ENCODE results near the gene VAV2.
"Not testable (repeated sequence)": the region's sequence is repeated elsewhere in the genome, so short reads cannot be mapped to it uniquely, and the experiment has no call there.

VAV2 gene

DNA sequence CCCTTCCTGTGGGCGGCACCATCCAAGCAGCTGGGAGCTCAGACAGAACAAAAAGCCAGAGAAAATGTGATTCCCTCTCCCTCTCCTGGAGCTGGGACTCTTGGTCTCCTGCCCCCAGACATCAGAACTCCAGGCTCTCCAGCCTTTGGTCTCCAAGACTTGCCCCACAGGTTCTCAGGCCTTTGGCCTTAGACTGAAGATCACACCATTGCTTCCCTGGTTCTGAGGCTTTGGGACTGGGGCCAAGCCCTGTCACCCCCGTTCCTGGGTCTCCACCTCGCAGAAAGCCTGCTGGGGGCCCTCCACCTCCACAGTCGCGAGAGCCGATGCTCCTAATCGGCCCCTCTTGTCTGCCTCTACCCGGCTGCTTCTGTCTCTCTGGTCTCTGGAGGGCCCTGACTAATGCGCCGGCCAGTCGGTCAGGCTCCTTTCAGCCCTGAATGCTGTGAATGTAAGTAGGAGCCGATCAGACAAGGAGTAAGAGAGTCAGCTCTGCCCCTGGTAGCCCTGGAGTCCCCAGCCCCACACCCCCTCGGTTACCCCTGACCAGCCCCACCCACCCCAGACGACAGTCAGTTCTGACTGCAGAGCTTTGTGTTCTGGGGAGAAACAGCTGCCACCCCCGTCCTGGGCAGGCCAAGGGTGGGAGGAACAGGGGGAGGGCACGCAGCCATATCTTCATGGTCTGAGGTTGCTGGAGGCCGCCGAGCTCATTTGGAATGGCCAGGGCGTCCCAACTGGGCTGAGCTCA lies 57.5 kb downstream of the VAV2 start:
- DNase-seq, result no peak

DNA sequence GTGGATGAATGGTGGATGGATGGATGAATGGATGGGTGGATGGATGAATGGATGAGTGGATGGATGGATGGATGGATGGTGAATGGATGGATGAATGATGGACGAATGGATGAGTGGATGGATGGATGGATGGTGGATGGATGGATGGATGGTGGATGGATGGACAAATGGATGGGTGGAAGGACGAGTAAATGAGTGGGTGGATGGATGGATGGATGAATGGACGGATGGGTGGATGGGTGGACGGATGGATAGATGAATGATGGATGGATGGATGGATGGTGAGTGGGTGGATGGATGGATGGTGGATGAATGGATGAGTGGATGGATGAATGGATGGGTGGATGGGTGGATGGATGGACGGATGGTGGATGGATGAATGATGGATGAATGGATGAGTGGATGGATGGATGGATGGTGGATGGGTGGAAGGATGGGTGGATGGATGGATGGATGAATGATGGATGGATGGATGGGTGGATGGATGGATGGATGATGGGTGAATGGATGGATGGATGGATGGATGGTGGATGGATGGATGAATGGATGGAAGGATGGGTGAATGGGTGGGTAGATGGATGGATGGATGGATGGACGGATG lies 58.6 kb downstream of the VAV2 start:
- no peak for DNase-seq

DNA sequence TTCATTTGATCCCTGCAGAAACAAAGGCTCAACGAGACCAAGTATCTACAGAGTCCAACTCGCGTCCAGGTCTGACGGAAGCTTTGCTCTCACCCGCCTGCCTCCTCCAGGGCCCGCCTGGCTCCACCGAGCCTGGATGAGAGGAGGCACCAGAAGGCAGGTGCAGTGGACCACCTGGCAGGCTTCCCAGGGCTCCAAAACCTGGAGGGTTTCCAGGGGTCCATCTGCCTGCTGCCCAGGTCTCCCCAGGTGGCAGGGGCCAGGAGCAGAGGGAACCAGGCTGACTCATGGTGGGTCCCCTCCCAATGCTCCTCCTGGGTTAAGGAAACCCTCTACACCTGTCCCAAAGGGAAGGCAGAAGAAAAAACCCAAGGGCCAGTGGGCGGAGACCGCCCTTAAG lies 59.5 kb downstream of the VAV2 start:
- DNase-seq, result no peak

DNA sequence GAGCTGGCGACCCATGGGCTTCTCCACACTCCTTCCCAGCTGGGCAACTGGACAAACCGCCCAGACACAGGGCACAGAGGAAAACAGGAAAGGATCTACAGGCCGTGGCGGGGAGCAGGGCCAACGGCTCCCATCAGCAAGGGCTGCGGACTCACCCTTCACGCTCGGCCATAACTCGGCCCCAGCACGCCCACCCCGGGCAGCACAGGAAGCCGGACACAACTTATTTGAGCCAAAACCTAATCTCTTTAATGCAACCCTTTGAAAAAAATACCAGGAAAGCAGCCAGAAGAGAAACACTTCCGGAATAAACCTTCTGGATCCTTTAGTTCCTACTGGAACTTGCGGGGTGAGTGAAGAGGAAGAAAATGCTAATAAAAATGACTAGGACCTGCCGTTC lies 59.9 kb downstream of the VAV2 start:
- DNase-seq, result no peak

DNA sequence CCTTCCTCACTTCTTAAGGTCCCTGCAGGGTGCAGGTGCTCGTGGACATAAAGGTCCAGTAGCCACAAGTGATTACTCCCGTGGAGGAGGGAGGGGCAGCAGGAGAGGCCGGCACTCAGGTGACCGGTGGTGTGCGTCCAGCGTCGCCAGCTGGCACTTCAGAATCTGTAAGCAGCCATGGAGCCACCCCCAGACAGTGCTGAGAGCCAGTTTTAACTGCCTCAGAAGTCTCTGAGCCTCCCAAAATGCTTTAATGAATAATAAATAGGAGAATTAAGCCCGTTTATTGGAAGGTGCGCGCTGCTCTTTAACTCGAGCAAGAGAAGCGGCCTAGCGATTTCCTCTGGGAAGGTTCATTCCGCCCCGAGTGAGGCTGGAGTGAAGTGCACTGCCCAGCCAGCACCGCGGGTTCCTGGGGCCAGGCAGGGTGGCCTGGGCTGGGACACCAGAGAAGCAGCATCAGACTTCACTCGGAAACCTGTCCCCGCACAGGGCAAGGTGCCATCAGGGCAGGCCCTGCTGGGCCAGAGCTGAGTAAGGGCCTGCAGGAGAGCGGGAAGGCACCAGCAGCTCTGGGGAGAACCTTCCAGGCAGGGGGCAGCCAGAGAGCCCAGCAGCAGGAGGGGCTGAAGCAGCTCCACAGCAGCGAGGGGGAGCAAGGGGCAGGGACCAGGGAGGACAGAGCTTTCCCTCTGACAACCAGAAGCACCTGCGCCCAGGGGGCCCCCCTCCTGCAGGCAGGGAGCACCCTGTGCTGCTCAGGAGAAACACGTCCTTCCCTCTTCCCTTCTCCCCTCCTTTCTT lies 61.2 kb downstream of the VAV2 start:
- no peak for DNase-seq

DNA sequence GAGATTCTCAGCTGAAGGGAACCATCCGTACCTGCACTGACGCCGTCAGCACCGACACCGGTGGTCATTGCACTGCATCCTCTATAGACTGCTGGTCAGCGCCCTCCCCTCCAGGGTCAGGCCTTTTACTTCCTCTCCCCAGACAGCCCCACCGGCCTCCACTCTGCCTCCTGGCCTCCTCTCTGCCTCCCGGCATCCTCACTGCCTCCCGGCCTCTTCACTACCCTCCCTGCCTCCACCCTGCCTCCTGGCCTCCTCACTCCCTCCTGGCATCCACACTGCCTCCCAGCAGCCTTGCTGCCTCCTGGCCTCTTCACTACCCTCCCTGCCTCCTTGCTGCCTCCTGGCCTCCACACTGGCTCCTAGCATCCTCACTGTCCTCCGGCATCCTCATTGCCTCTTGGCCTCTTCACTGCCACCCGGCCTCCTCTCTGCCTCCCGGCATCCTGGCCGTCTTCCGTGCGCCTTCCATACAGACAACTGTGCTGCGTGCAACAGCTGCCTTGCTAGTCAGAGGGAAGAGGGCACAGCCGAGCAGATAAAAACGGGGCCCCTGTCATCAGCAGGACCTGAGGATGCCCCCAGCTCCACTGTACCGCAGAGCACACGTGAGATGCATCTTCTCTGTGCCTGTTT lies 62.0 kb downstream of the VAV2 start:
- DNase-seq, result no peak

DNA sequence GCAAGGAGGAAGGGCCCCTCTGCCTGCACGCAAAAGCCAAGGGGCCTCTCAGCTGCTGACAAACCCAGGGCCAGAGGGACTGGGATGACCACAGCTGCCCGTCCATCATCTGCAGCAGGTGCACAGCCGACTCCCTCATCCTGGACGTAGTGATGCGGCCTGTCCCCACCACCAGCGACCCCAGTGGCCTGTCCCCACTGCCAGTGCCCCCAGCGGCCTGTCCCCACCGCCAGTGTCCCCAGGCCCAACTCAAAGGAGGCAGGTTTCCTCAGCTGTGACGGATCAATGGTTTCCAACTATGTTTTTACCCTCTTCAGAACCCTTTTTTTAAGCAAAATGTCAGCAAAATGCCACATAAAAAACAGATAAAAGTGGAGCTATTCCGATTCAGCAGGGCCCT lies 62.5 kb downstream of the VAV2 start:
- DNase-seq, result no peak

DNA sequence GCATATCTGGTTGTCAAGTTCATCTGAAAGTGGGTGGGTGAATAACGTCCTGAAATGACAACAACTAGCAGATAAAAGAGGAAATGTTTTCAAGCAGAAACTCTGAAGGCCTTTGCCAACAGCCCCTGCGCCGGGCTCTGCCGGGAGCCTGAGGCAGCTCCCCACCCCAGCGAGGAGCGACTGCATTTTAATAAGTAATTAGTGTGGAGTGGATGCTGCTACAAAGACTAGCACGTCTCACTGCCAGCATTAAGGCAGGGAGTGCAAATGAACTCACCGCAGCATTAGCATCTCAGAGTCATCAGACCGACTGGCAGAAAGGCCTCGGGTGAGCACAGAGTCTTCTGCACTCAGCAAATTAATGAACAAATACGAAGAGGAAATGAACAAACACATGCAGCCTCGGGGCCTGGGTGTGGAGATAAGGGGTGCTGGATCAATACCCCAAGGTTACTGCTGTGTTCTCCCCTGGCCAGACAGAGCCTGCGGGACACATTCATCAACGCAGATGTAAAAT lies 63.8 kb downstream of the VAV2 start:
- DNase-seq, result no peak

DNA sequence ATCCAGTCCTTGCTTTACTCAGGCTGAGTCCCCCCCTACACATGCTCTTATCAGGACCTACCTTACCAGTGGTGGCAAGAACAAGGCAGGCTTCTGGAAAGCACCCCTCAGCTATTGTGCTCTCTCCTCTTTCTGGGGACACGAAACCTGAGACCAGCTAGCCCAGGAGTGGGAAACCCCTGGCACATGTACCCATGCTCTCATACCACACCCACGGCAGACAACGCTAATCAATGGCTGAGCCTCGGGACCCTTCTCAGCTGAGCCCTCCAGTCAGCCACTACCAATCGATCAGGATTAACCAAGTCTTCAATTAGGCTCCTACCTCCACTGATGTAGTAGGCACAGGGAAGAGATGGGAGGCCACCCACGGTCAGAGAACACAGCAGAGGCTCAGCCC lies 65.1 kb downstream of the VAV2 start:
- DNase-seq, result no peak

DNA sequence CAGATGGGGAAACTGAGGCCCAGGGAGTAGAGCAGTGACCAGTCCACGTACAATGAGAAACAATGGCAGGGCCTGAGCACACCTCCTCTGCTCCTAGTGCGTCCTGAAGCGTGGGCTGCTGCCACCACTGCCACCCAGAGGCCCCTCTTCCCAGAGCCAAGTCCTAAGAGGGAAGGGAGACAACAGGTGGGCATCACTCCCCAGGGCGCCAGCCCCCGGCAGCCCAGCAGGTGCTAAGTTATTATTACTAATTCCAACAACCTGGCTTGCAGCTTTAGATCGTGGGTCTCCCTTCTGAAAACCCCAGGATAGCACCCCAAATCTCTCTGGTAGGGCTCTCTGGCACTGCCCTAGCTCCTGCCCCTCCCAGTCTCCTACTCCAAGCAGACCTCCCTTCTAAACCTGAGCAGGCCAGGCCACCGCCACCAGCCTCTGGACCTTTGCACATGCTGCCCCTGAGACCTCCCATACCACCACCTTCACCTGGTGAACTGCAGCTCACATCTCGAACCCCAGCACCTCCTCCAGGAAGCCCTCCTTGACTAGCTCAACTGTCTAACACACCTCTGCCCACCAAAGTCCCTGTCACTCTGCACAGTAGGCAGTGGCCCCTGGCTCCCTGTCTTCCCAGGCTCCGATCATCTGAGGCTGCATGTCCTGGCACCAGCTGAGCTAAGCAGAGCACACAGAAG lies 65.8 kb downstream of the VAV2 start:
- no peak for DNase-seq

DNA sequence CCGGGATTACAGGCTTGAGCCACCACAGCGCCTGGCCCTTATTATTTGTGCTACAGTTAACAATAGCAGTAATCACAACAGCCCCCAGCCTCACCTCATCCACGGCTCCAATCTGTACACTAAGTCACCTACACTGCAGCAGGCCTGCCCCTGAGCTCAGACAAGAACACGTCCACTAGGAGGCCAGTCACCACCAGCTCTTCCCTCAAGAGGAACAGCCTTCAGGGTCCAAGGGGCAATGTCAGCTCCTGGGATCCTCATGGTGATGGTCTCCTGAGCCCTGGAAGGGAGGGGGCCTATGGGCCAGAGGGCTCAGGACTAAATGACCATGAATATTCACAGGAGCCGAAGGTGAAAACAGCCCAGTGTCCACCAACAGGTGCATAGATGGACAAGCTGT lies 67.7 kb downstream of the VAV2 start:
- DNase-seq, result no peak

DNA sequence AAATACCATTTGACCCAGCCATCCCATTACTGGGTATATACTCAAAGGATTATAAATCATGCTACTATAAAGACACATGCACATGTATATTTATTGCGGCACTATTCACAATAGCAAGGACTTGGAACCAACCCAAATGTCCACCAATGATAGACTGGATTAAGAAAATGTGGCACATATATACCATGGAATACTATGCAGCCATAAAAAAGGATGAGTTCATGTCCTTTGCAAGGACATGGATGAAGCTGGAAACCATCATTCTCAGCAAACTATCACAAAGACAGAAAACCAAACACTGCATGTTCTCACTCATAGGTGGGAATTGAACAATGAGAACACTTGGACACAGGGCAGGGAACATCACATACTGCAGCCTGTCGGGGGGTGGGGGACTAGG lies 68.5 kb downstream of the VAV2 start:
- DNase-seq, result not testable (repeated sequence)

DNA sequence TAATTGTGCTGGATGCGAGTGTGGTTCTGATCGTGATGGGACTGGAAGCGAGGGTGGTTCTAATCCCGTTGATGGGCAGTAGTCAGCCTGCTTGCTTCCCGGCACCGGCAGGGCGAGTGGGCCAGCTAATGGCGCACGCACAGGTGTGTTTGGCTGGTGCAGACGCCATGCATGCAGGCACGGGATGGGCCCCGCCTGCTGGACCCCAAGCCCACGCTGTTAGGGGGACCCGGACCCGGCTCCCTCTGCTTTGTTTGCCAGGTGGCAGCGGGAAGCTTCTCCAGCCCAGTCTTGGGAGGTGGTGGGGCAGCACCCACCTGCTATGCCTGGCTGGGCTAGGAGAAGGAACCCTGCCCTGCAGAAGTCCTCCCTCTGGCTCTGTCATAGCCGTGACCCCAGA lies 70.3 kb downstream of the VAV2 start:
- no peak for DNase-seq

DNA sequence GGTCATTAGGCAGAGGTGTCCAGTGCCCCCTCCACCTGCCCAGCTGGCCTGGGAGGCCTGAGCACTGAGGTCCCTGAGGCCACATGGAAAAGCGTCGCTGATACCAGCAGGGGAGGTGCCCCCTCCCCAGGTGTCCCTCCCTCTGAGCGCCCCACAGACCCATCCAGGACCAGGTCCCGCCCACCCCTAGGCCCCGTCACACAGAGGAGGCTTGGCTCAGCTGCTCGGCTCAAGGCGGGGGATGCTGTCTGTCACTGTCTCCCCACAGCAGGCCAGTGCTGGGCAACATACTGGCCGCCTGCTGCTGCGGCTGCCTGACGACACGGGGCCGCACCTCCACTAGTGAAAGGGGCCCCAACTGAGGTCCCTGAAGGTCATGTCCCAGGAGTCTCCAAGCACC lies 71.7 kb downstream of the VAV2 start:
- DNase-seq, result no peak

DNA sequence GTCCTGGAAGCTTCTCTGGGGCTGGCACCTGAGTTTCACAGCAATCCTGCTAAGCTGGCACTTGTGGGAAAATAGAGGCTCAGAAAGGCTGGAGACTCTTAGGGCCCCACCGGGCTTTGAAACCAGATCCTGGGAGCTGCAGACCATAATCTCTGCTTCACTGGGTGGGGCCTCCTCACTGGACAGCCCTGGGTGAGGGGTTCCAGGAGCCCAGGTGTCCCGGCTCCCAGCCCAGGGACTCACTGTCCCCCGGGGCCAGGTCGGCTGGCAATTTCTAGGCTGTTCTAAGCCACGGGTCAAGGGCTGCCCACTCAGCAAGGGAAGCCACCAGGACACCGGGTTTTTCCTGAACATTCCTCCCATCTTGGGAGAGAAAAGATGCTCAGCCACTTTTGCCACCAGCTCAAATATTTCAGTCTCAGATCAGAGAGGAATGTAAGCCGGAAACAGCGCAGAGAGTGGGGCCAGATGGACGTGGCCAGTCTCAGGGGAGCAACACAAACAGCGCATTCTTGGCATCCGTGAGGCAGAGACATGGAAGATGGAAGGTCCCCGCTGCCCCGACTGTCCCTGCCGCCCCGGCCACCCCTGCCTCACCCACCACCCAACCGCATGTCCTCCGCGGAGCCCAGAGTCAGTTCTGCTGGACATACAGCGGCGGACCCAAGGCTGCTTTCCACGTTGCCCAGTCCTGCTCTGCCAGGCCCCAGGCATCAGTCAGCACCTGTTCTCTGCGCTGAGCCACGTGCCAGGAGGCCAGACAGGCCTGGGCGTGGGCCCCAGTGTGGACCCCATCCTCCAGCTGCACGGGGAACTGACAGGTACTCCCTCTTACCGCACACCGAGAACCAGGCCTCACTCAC lies 72.6 kb downstream of the VAV2 start:
- no peak for DNase-seq

DNA sequence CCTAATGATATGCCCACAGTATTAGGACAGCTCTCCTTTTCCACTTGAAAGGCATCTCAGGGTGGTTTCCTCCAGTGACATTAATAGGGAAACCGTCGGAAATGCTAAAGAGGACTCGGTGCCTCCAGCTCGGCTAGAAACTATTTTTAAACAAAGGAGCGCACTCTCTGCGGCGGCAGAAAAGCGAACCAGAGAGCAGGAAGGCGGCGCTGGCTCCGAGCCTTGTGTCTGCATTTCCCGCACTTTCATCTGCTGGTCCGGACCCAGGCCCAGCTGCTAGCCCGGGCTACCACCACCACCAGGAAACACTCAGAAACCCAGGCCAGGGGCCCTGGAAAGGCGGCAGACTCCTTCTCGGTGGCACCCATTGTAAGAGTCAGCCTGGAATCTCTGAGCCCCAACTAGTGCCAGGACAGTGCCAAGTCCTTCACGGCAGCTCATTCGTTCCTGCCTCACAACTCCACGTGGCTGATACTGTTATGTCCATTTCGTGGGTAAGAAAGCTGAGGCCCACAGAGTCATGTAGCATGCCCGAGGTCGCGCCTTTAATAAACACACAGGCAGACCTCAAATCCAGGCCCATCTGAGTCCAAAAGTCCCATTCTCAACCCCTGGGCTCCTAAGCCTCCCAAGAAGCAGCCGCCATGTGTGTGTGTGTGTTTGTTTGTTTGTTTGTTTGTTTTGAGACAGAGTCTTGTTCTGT lies 73.9 kb downstream of the VAV2 start:
- no peak for DNase-seq

DNA sequence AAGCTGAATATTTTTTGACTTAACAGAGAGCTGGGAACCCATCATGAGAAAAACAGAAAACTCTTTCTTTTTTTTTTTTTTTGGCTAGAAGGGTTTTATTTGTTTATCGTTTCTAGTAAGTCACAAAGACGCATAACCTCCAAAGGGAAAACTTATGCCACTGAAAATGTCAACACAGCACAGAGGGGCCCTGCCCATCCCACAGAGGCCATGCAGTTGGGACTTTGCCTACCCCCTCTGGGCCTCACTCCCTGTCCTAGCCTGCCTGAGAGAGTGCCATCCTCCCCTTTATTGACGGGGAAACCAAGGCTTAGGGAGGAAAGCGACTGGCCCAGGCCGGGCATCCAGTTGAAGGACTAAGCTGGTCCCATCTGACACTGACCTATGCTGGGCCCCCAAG lies 74.7 kb downstream of the VAV2 start:
- no peak for DNase-seq

DNA sequence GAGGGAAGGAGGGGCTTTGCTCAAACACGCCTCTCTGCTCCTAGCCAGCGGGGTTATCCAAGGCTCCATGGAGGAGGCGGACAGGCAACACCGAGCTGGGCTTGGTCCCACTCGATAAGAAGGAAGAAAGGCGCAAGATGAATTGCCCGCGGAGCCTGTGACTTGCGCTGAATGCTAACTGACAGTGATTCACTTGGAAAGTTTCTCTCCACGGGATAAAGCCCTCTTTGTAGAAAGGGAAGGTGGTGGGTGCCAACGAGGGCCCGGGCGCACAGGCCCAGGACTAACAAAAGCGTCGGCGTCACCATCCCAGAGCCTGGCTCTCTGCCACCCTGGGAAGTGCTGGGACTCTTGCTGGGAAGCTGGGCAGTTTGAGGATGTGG lies 76.0 kb downstream of the VAV2 start:
- no peak for DNase-seq

DNA sequence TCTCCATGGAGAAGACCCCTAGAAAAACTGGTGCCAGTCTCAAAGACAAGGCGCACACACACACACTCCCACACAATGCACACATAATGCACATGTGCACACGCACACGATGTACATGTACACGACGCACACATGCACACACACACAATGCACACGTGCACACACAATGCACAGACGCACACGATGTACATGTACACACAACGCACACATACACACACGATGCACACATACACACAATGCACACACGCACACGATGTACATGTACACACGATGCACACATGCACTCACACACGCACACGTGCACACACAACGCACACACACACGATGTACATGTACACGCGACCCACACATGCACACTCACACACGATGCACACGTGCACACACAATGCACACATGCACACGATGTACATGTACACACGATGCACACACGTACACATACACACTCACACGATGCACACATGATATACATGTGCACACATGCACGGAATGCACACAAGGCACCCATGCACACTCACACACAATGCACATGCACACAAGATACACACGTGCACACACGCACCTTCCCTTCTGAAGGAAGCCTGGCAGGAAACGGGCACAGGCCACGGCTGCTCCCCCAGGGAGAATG lies 76.5 kb downstream of the VAV2 start:
- no peak for DNase-seq

DNA sequence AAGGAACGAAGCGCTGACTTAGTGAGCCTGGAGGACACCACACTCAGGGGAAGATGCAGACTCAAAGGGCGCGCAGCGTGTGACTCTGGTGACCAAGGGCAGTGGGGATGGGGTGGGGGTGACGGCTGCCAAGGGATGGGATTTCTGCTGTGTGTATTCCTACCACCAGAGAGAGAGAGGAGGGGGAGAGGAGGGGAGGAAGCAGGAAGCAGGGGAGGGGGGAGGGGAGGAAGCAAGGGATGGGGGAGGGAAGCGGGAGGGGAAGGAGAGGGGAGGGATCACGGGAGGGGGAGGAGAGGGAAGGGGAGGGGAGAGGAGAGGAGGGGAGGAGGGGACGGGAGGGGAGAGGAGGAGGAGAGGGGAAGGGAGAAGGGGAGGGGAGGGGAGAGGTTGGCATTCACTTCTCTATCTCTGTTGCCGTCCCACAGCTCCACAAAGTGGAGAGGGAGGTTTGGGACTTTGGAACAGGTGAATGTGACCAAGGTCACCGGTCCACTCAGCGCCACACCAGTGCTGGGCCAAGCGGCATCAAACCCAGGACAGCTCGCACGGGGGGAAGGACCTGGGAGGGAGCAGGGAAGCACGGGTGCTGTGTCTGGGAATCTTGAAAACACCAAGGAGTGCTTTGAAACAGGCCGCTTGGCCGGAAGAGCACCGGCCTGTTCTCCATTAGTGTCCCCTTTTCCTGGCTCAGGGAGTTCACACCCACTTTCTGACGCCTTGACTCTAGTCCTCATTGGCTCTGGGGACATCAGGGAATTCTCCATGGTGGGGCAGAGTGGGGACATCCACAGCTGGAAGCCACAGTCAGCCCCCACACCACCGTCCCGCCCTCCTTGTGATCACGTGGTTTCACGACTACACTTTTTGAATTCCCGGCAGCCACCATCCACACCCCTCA lies 77.4 kb downstream of the VAV2 start:
- no peak for DNase-seq

Measured in hematopoietic multipotent progenitor cell treated with erythropoietin and hydrocortisone succinate and interleukin-3 and kit ligand, for 4 days (in vitro differentiated cells).